Cardiac fibroblast (primary cell): ENCODE measurements around the gene RBM4B.

Source experiments
- DNase-seq, 2 donors: peaks; one replicate each; pipeline versions ENCODE4 v3.0.0 to v3.0.0-alpha.2; 2010; ENCODE audit warnings: low read depth in 2 of 2
- H3K4me3 ChIP-seq, 2 donors: replicated peaks in 1 of 2; 1 replicate in 1 of 2; 2 replicates in 1 of 2; pipeline ENCODE4 v1.5.1; 2011; ENCODE audit warnings: low read depth in 2 of 2, low read length in 2 of 2, mild to moderate bottlenecking in 2 of 2, moderate library complexity in 1 of 2
- CTCF ChIP-seq: IDR thresholded peaks from one replicate; pipeline ENCODE4 v1.5.1; 2011; ENCODE audit warnings: low read depth, mild to moderate bottlenecking, low read length, inconsistent platforms

Gene RBM4B

GRCh38 chr11:66715346-66716085 is 37.8 kb upstream of the RBM4B start:
- no peak for DNase-seq
- H3K4me3 ChIP-seq, result no peak overlapping the region

GRCh38 chr11:66713746-66714480 is 36.2 kb upstream of the RBM4B start:
- no peak overlapping the region for H3K4me3 ChIP-seq
- TF ChIP-seq CTCF, result no peak
- DNase-seq, result no peak

More at GRCh38 chr11:66715346-66716085, 37.8 kb upstream of the RBM4B start:
- no peak for TF ChIP-seq CTCF

DNA sequence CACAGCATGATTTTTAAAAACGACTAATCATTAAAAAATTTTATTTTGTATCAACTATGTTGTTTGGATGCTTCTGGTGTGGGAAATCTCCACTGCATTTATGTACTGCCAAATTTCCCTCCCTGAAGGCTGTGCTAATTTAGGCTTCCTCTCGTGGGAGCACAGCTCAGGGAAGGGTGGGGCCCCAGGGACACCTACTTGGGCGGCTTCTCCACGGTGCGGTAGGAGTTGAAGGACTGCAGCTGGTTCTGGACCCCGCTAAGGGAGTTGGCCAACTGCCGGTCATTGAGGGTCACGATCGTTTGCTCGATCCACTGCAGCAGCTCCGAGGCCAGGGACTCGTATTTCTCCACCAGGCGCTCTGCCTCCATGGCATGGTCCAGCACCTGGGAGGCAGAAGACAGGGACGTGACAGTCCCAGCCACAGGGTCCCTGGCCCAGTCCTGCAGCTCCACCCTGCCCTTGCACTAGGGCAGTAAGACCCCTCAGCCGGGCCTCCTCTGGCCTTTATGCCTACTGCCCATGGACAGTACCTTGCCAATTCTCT is 32.8 kb upstream of the RBM4B start:
- no peak for TF ChIP-seq CTCF
- DNase-seq, result no peak
- H3K4me3 ChIP-seq, result no peak overlapping the region

- TF ChIP-seq CTCF, result no peak
- no peak for DNase-seq
- H3K4me3 ChIP-seq, result no peak overlapping the region
These were observed 31.0 kb upstream of the RBM4B start for GRCh38 chr11:66708701-66709100.

- no peak for TF ChIP-seq CTCF
- no peak overlapping the region for H3K4me3 ChIP-seq
- no peak for DNase-seq
These were observed 30.4 kb upstream of the RBM4B start for GRCh38 chr11:66708094-66708493.

DNA sequence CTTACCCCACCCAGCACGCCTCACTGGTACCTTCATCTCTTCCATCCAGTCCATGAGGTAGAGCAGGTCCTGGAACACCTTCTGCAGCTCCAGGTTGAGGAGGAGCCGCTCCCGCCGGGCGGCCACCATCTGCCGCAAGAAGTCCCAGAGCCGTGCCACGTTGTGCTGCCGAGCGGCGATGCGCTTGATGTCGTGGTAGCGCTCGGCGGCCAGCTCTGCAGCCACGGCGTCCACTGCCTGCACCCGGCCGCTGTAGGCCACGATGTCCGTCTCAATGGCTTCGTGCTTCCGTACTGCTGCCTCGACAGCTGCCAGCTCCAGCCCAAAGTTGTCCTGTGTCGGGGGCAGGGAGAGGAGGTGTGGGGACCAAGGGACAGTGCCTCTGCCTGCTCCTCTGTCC is 29.8 kb upstream of the RBM4B start:
- no peak overlapping the region for H3K4me3 ChIP-seq
- DNase-seq, result no peak
- no peak for TF ChIP-seq CTCF
